ENCODE results near the gene ETV4.

ETV4 gene

GRCh38 chr17:43578699-43579565 lies 32.8 kb upstream of the ETV4 start:
- H3K9me3 ChIP-seq, result no peaks in the 10 kb centered on the region
- no peaks in the 10 kb centered on the region for H3K4me1 ChIP-seq
- in situ Hi-C loops (cut with MboI; ENCODE audit: low sequenced_read_pairs), result loop anchor here (5.0 kb wide), 2 partner anchors 93 to 183 kb away; no protein-coding TSS in a partner anchor
- no peaks in the 10 kb centered on the region for H3K27me3 ChIP-seq (ENCODE audit: low read depth)
- no peak overlapping the region for H3K4me3 ChIP-seq
- DNase-seq (ENCODE audit: low spot score in 2 of 2), result peak in 1 of 2 experiments; percentile 13
- no peaks in the 10 kb centered on the region for H3K36me3 ChIP-seq (replicated peaks)

DNA sequence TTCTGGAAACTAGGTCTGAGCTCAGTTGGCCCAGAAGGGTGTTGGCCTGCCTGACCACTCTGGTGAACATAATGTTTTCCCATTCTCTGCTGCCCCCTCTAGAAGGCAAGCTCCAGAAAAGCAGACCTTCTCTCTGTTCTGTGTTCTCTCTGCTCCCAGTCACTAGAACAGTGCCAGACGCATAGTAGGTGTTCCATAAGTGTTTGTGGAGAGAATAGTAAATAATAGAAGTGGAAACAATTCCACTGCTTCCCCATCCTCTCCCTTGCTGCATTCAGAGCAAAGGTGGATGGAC lies 32.2 kb upstream of the ETV4 start:
- H3K4me1 ChIP-seq, result no peaks in the 10 kb centered on the region
- no peak overlapping the region for H3K4me3 ChIP-seq
- H3K9me3 ChIP-seq, result no peaks in the 10 kb centered on the region
- in situ Hi-C loops (cut with MboI; ENCODE audit: low sequenced_read_pairs), result loop anchor here (5.0 kb wide), 2 partner anchors 94 to 184 kb away; no protein-coding TSS in a partner anchor
- no peak for DNase-seq (ENCODE audit: low spot score in 2 of 2)
- H3K27me3 ChIP-seq (ENCODE audit: low read depth), result no peaks in the 10 kb centered on the region
- no peaks in the 10 kb centered on the region for H3K36me3 ChIP-seq (replicated peaks)

- H3K4me1 ChIP-seq, result no peaks in the 10 kb centered on the region
- H3K4me3 ChIP-seq, result no peak overlapping the region
- H3K36me3 ChIP-seq (replicated peaks), result no peaks in the 10 kb centered on the region
- in situ Hi-C loops (cut with MboI; ENCODE audit: low sequenced_read_pairs), result loop anchor here (5.0 kb wide), 2 partner anchors 94 to 184 kb away; no protein-coding TSS in a partner anchor
- H3K9me3 ChIP-seq, result no peaks in the 10 kb centered on the region
- H3K27me3 ChIP-seq (ENCODE audit: low read depth), result no peaks in the 10 kb centered on the region
- no peak for DNase-seq (ENCODE audit: low spot score in 2 of 2)
These were observed 31.7 kb upstream of the ETV4 start for GRCh38 chr17:43577664-43578403.

- H3K9me3 ChIP-seq, result no peaks in the 10 kb centered on the region
- H3K27me3 ChIP-seq (ENCODE audit: low read depth), result no peaks in the 10 kb centered on the region
- peak; percentile 64 to 80 for DNase-seq (ENCODE audit: low spot score in 2 of 2)
- in situ Hi-C loops (cut with MboI; ENCODE audit: low sequenced_read_pairs), result loop anchor here (5.0 kb wide), 2 partner anchors 96 to 186 kb away; no protein-coding TSS in a partner anchor
- H3K4me3 ChIP-seq, result no peak overlapping the region
- no peaks in the 10 kb centered on the region for H3K4me1 ChIP-seq
- no peaks in the 10 kb centered on the region for H3K36me3 ChIP-seq (replicated peaks)
These were observed 30.6 kb upstream of the ETV4 start for GRCh38 chr17:43576563-43577229.

DNA sequence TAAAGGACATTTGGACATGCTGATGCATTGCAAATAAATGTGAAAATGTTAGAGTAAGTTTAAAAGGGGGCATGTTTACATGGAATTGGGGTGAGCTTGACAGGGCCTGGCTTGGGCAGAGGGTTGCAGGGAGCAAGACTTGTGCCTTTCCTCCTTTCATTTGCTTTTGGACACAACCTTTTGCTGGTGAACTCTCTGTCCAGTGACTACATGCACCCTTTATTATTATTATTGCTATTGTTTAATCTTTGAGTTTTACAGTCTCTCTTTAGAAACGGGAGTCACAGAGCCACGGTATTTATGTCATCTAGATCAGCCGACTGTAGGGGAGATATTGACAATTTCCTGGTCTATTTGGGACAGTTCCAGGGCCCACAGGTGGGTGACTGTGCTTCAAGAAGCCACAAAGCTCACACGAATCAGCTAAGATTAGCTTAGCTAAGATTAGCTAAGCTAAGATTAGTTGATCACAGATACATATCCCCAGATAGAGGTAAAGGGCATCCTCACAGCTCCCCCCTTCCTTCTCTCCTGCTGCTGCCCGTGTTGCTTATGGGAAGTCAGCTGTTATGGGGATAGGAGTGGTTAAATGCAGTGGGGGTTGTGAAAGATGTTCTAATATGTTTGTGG lies 28.9 kb upstream of the ETV4 start:
- Histone ChIP-seq H3K36me3 (replicated peaks) (no peaks in the 10 kb centered on the region), H3K27me3 (ENCODE audit: low read depth) (no peaks in the 10 kb centered on the region), H3K4me1 (no peaks in the 10 kb centered on the region), H3K9me3 (no peaks in the 10 kb centered on the region), H3K4me3 (no peak overlapping the region)
- in situ Hi-C loops (cut with MboI; ENCODE audit: low sequenced_read_pairs), result loop anchor here (5.0 kb wide), 2 partner anchors 97 to 187 kb away; no protein-coding TSS in a partner anchor
- DNase-seq (ENCODE audit: low spot score in 2 of 2), result no peak

- no peak overlapping the region for H3K4me3 ChIP-seq
- H3K36me3 ChIP-seq (replicated peaks), result no peaks in the 10 kb centered on the region
- no peaks in the 10 kb centered on the region for H3K27me3 ChIP-seq (ENCODE audit: low read depth)
- DNase-seq (ENCODE audit: low spot score in 2 of 2), result no peak
- H3K4me1 ChIP-seq, result no peaks in the 10 kb centered on the region
- H3K9me3 ChIP-seq, result no peaks in the 10 kb centered on the region
- in situ Hi-C loops (cut with MboI; ENCODE audit: low sequenced_read_pairs), result no loop called here
These were observed 28.2 kb upstream of the ETV4 start for GRCh38 chr17:43574348-43574747.

GRCh38 chr17:43573579-43574321 lies 27.6 kb upstream of the ETV4 start:
- in situ Hi-C loops (cut with MboI; ENCODE audit: low sequenced_read_pairs), result no loop called here
- H3K36me3 ChIP-seq (replicated peaks), result no peaks in the 10 kb centered on the region
- no peak overlapping the region for H3K4me3 ChIP-seq
- H3K9me3 ChIP-seq, result no peaks in the 10 kb centered on the region
- H3K27me3 ChIP-seq (ENCODE audit: low read depth), result no peaks in the 10 kb centered on the region
- H3K4me1 ChIP-seq, result no peaks in the 10 kb centered on the region
- DNase-seq (ENCODE audit: low spot score in 2 of 2), result no peak

DNA sequence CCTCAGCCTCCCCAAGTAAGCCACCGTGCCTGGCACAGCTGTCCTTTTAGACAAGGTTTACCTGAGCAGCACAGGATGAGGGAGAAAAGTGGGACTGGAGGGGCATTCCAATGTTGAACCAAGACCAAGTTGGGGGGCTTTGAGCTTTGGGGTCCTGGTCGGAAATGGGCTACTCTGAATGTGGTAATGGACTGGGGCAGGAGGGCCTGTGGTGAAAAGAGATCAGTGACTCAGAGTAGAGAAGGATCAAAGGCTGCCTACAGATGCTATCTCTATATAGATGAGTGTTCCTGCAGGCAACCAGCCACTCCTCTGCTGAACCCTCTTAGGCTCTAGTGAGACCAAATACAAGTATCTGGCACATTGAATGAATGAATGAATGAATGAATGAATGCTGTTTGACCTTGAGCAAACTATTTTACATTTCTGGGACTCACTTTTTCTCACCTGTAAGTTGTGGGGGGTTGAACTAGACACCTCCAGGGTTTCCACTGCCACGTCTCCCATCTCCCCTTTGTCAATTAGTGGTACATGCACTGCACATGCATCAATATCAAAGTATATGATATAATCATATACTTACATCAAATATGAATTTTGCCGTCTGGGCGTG lies 26.3 kb upstream of the ETV4 start:
- Histone ChIP-seq H3K36me3 (replicated peaks) (no peaks in the 10 kb centered on the region), H3K4me1 (no peaks in the 10 kb centered on the region), H3K4me3 (no peak overlapping the region), H3K27me3 (ENCODE audit: low read depth) (no peaks in the 10 kb centered on the region), H3K9me3 (no peaks in the 10 kb centered on the region)
- DNase-seq (ENCODE audit: low spot score in 2 of 2), result no peak
- in situ Hi-C loops (cut with MboI; ENCODE audit: low sequenced_read_pairs), result no loop called here

DNA sequence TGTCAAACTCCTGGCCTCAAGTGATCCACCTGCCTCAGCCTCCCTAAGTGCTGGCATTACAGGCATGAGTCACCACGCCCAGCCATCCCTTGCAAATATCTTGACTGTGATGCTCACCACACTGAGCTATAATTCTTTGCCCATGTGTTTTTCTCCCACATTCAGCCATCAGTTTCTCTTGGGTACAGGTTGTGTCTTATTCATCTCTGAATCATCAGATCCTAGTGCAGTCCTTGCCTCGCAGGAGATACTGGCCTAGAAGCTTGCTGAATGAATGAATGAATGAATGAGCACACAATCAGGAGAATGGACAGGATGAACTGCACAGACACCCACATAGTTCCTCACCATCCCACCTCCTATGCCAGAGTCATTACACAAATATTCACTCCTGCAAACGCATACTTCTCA lies 24.4 kb upstream of the ETV4 start:
- in situ Hi-C loops (cut with MboI; ENCODE audit: low sequenced_read_pairs), result no loop called here
- no peak for DNase-seq (ENCODE audit: low spot score in 2 of 2)
- Histone ChIP-seq H3K4me1 (no peaks in the 10 kb centered on the region), H3K36me3 (replicated peaks) (no peaks in the 10 kb centered on the region), H3K4me3 (no peak overlapping the region), H3K9me3 (no peaks in the 10 kb centered on the region), H3K27me3 (ENCODE audit: low read depth) (no peaks in the 10 kb centered on the region)

- Histone ChIP-seq H3K9me3 (no peaks in the 10 kb centered on the region), H3K36me3 (replicated peaks) (no peaks in the 10 kb centered on the region), H3K4me1 (no peaks in the 10 kb centered on the region), H3K4me3 (no peak overlapping the region), H3K27me3 (ENCODE audit: low read depth) (no peaks in the 10 kb centered on the region)
- no peak for DNase-seq (ENCODE audit: low spot score in 2 of 2)
- in situ Hi-C loops (cut with MboI; ENCODE audit: low sequenced_read_pairs), result no loop called here
These were observed 22.5 kb upstream of the ETV4 start for GRCh38 chr17:43568506-43569082.

DNA sequence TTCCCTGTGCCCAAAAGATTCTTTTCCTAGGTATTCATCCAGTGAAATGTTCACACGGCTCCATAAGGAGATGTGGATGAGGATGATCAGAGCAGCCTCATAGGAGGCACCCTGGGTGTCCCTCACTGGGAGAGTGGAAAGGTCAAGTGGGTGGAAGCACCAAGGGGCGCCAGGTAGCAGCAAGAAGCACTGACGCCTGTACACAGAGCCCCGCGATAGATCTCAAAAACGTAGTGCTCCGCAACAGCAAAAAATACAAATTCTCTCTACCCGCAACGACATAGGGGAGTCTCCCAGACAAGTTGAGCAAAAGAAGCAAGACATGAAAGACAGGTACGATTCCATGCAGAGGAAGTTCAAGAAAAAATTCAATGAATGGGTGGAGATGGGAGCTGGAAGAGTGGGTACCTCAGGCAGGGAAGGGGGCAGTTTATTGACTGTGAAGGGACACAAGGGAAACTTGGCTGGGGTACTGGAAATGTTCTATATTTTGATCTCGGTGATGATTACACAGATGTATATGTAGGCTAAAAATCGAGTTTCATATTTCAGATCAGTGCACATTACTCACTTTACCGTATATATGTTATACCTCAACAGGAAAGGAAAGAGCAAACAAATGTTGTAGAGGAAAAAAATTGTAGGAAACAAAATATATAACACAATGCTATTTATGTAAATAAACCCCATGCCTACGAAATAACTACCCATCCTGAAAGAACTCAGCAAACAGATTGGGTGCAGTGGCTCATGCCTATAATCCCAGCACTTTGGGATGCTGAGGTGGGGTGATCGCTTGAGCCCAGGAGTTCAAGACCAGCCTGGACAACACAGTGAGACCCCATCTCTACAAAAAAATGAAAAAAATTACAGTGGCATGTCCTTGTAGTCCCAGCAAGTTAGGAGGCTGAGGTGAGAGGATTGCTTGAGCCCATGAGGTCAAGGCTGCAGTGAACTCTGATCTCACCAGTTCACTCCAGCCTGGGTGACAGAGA lies 17.8 kb upstream of the ETV4 start:
- in situ Hi-C loops (cut with MboI; ENCODE audit: low sequenced_read_pairs), result no loop called here

More for the DNA sequence above, 17.8 kb upstream of the ETV4 start:
- Histone ChIP-seq H3K36me3 (replicated peaks) (no peaks in the 10 kb centered on the region), H3K27me3 (ENCODE audit: low read depth) (no peaks in the 10 kb centered on the region), H3K9me3 (no peaks in the 10 kb centered on the region), H3K4me3 (no peak overlapping the region), H3K4me1 (peaks cover 10% of the 10 kb centered on the region; the same call in 1 of the 2 replicates)
- no peak for DNase-seq (ENCODE audit: low spot score in 2 of 2)
